ENCODE measurements around the gene PXYLP1. TPM values are rescaled to one million over a fixed set of nuclear protein-coding genes. Genes with fewer than 3 reads are reported as not detected.

Gene PXYLP1
- total and polyA plus RNA-seq, 9 of the 15 experiments (the other 6 are each of a cell fraction or from before 2014, with no cell fraction given), result 0.80 to 2.9 (median 1.3) TPM

DNA sequence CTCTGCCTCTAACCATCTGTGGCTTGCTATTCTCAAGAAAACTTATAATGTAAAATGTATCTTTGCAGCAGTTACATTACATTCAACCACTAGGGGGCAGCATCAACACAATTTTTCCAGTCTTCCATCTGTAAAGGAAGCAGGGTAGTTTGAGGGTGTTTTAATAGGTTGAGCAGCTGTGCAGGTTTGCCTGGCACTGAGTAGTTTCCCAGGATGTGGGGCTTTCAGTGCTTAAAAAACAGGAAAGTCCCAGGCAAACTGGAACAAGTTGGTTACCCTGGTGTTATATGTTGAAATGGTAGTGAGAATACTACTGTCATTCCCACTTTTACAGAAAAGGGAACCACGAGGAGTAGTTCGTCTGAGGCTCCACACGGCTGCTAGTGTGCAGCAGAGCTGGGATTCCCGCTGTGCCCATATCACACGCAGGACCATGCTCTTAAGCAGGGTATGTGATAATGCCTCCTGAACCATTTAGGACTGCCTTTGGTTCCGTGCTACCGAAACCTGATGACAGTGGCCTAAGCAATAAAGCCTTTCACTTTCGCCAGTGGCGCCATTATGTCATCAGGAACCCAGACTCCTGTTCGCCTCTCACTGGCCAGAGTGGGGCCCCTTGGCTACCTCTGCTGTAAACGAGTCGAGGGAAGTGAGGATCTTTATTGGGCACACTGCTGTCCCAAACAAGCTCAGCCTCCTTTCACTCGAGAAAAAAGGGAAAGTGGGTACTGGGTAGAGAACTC, 72.0 kb downstream of the PXYLP1 start (continued):
- TF ChIP-seq, protein P1, sequence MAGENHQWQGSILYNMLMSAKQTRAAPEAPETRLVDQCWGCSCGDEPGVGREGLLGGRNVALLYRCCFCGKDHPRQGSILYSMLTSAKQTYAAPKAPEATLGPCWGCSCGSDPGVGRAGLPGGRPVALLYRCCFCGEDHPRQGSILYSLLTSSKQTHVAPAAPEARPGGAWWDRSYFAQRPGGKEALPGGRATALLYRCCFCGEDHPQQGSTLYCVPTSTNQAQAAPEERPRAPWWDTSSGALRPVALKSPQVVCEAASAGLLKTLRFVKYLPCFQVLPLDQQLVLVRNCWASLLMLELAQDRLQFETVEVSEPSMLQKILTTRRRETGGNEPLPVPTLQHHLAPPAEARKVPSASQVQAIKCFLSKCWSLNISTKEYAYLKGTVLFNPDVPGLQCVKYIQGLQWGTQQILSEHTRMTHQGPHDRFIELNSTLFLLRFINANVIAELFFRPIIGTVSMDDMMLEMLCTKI (IDR thresholded peaks at IDR 0.05; ENCODE audit: partially characterized antibody), result no peak
- TF ChIP-seq, protein P2, sequence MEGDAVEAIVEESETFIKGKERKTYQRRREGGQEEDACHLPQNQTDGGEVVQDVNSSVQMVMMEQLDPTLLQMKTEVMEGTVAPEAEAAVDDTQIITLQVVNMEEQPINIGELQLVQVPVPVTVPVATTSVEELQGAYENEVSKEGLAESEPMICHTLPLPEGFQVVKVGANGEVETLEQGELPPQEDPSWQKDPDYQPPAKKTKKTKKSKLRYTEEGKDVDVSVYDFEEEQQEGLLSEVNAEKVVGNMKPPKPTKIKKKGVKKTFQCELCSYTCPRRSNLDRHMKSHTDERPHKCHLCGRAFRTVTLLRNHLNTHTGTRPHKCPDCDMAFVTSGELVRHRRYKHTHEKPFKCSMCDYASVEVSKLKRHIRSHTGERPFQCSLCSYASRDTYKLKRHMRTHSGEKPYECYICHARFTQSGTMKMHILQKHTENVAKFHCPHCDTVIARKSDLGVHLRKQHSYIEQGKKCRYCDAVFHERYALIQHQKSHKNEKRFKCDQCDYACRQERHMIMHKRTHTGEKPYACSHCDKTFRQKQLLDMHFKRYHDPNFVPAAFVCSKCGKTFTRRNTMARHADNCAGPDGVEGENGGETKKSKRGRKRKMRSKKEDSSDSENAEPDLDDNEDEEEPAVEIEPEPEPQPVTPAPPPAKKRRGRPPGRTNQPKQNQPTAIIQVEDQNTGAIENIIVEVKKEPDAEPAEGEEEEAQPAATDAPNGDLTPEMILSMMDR (IDR thresholded peaks at IDR 0.05 in 2 of 3, conservative IDR thresholded peaks at IDR 0.05 in 1 of 3; ENCODE audit: insufficient read depth in 2 of 3, low read depth in 1 of 3, low read length in 3 of 3), result peak; percentile 67 to 90 (median 69)
- TF ChIP-seq, protein P3, sequence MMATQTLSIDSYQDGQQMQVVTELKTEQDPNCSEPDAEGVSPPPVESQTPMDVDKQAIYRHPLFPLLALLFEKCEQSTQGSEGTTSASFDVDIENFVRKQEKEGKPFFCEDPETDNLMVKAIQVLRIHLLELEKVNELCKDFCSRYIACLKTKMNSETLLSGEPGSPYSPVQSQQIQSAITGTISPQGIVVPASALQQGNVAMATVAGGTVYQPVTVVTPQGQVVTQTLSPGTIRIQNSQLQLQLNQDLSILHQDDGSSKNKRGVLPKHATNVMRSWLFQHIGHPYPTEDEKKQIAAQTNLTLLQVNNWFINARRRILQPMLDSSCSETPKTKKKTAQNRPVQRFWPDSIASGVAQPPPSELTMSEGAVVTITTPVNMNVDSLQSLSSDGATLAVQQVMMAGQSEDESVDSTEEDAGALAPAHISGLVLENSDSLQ (IDR thresholded peaks at IDR 0.05), result no peak
- TF ChIP-seq ELF4 (CRISPR knock-in tag; IDR thresholded peaks at IDR 0.05), result no peak
- TF ChIP-seq, protein P4, sequence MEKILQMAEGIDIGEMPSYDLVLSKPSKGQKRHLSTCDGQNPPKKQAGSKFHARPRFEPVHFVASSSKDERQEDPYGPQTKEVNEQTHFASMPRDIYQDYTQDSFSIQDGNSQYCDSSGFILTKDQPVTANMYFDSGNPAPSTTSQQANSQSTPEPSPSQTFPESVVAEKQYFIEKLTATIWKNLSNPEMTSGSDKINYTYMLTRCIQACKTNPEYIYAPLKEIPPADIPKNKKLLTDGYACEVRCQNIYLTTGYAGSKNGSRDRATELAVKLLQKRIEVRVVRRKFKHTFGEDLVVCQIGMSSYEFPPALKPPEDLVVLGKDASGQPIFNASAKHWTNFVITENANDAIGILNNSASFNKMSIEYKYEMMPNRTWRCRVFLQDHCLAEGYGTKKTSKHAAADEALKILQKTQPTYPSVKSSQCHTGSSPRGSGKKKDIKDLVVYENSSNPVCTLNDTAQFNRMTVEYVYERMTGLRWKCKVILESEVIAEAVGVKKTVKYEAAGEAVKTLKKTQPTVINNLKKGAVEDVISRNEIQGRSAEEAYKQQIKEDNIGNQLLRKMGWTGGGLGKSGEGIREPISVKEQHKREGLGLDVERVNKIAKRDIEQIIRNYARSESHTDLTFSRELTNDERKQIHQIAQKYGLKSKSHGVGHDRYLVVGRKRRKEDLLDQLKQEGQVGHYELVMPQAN (IDR thresholded peaks at IDR 0.05; ENCODE audit: borderline replicate concordance), result no peak
- TF ChIP-seq PHF21A (IDR thresholded peaks at IDR 0.05; ENCODE audit: borderline replicate concordance, low read depth), result no peak
- no peak for TF ChIP-seq NR1H2 (CRISPR knock-in tag; IDR thresholded peaks at IDR 0.05)
- TF ChIP-seq, protein P5, sequence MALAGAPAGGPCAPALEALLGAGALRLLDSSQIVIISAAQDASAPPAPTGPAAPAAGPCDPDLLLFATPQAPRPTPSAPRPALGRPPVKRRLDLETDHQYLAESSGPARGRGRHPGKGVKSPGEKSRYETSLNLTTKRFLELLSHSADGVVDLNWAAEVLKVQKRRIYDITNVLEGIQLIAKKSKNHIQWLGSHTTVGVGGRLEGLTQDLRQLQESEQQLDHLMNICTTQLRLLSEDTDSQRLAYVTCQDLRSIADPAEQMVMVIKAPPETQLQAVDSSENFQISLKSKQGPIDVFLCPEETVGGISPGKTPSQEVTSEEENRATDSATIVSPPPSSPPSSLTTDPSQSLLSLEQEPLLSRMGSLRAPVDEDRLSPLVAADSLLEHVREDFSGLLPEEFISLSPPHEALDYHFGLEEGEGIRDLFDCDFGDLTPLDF (CRISPR knock-in tag; IDR thresholded peaks at IDR 0.05), result no peak
- TF ChIP-seq FOXA3 (CRISPR knock-in tag; conservative IDR thresholded peaks at IDR 0.05 in 1 of 2, IDR thresholded peaks at IDR 0.05 in 1 of 2), result no peak
- no peak for TF ChIP-seq ASH1L (IDR thresholded peaks at IDR 0.05; ENCODE audit: borderline replicate concordance, low read depth, partially characterized antibody)
- TF ChIP-seq, protein P6, sequence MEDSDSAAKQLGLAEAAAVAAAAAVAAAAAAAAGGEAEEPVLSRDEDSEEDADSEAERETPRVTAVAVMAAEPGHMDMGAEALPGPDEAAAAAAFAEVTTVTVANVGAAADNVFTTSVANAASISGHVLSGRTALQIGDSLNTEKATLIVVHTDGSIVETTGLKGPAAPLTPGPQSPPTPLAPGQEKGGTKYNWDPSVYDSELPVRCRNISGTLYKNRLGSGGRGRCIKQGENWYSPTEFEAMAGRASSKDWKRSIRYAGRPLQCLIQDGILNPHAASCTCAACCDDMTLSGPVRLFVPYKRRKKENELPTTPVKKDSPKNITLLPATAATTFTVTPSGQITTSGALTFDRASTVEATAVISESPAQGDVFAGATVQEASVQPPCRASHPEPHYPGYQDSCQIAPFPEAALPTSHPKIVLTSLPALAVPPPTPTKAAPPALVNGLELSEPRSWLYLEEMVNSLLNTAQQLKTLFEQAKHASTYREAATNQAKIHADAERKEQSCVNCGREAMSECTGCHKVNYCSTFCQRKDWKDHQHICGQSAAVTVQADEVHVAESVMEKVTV (CRISPR knock-in tag; IDR thresholded peaks at IDR 0.05), result peak; percentile 63
- TF ChIP-seq HCFC1 (IDR thresholded peaks at IDR 0.05; ENCODE audit: low read depth, low read length), result no peak

Data from K562 (cell line).